Neuron (in vitro differentiated cells): ENCODE measurements around the gene TNS1.
A peak's percentile ranks its signal among the peaks of the same experiment; 100 is the strongest.

Experiments used
- H2AFZ ChIP-seq: one replicate; pipeline ENCODE4 v1.6.1; 2013; ENCODE audit warnings: low read depth, mild to moderate bottlenecking, inconsistent platforms, low read length, moderate library complexity
- H3K27me3 ChIP-seq: one replicate; pipeline ENCODE4 v1.6.1; 2013; ENCODE audit warnings: low read length; ENCODE audit not compliant: insufficient read depth
- H3K36me3 ChIP-seq: one replicate; pipeline ENCODE4 v1.6.1; 2013; ENCODE audit warnings: low read length; ENCODE audit not compliant: insufficient read depth
- H3K4me1 ChIP-seq: one replicate; pipeline ENCODE4 v1.6.1; 2013; ENCODE audit warnings: low read length; ENCODE audit not compliant: insufficient read depth
- H3K4me3 ChIP-seq: 2 replicates; pipeline ENCODE4 v1.5.1; 2013; ENCODE audit warnings: mild to moderate bottlenecking, low read length, moderate library complexity
- H3K9me3 ChIP-seq: one replicate; pipeline ENCODE4 v1.6.1; 2013; ENCODE audit warnings: low read length

TNS1 gene

GRCh38 chr2:217983276-217984233 lies 19.2 kb downstream of the TNS1 start:
- no peaks in the 10 kb centered on the region for H3K36me3 ChIP-seq
- no peak overlapping the region for H3K4me3 ChIP-seq
- no peak overlapping the region for H2AFZ ChIP-seq
- H3K4me1 ChIP-seq: no peaks in the 10 kb centered on the region
- H3K27me3 ChIP-seq: peaks cover 9% of the 10 kb centered on the region
- H3K9me3 ChIP-seq: no peaks in the 10 kb centered on the region

DNA sequence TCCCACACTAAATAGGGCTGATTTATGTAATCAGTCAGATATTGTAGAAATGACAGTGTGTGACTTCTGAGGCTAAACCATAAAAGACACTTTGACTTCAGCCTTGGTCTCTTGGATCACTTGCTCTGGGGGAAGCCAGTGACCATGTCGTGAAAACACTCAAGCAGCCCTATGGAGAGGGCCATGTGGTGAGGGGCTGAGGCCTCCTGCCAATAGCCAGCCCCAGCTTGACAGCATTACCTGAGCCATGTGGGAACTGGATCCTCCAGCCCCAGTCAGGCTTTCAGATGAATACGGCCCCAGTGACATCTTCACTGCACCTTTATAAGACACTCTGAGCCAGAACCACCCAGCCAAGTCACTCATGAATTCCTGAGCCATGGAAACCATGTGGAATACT lies 20.8 kb downstream of the TNS1 start:
- Histone ChIP-seq H3K9me3 (no peaks in the 10 kb centered on the region), H3K4me1 (no peaks in the 10 kb centered on the region), H3K4me3 (no peak overlapping the region), H2AFZ (no peak overlapping the region), H3K27me3 (peaks cover 21% of the 10 kb centered on the region), H3K36me3 (no peaks in the 10 kb centered on the region)

DNA sequence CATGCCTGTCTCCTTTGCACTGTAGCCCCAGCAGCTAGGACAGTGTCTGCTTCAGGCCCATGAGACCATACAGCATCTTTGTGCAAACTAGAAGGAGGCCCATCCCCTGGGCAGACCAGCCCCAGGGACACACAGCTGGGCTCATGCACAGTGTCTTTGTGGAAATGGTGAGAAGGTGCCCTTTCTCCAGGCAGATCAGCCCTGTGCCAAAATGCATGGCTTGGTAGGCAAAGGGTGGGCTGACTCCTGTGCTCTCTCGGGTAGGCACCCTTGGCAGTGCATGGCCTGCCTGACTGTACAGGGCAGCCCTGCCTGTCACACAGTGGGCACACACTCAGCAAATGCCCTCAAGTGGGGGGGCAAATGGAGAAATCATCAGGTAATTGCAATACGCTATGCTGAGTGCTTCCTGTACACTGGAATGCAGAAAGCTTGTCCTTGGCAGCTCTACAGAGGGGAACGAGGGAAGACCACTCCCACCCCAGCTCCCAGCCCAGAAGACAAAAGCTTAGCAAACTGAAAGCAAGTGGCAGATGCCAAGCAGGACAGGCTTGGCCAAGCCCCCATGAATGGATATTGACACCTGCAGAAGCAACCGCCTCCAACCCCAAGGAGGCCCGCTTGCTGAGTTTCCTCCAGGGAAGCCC lies 21.6 kb downstream of the TNS1 start:
- H2AFZ ChIP-seq: no peak overlapping the region
- no peaks in the 10 kb centered on the region for H3K4me1 ChIP-seq
- no peaks in the 10 kb centered on the region for H3K36me3 ChIP-seq
- H3K4me3 ChIP-seq: no peak overlapping the region
- peaks cover 21% of the 10 kb centered on the region for H3K27me3 ChIP-seq
- H3K9me3 ChIP-seq: no peaks in the 10 kb centered on the region

GRCh38 chr2:217980591-217980990 lies 22.2 kb downstream of the TNS1 start:
- no peaks in the 10 kb centered on the region for H3K4me1 ChIP-seq
- H3K9me3 ChIP-seq: no peaks in the 10 kb centered on the region
- H2AFZ ChIP-seq: no peak overlapping the region
- H3K27me3 ChIP-seq: peaks cover 21% of the 10 kb centered on the region
- H3K4me3 ChIP-seq: no peak overlapping the region
- no peaks in the 10 kb centered on the region for H3K36me3 ChIP-seq

DNA sequence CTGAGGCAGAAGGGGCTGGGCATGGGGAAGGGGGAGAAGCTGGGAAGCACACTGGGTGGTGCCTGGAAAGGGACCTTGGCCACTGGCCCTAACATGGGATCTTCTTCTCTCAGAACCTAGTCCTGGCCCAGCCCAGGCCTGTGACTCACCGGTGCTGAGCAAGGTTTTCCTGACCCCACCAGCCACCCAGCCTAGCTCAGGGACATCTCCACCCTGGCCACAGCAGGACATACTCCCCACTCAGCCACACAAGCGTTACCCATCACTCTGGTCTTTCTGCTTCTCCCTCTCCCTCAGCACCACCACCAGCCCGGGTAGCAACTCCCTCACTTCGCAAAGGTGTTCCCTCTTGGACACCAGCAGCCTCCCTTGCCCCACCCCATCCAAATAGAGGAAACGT lies 22.8 kb downstream of the TNS1 start:
- H2AFZ ChIP-seq: no peak overlapping the region
- H3K36me3 ChIP-seq: no peaks in the 10 kb centered on the region
- H3K4me3 ChIP-seq: no peak overlapping the region
- H3K27me3 ChIP-seq: peaks cover 21% of the 10 kb centered on the region
- no peaks in the 10 kb centered on the region for H3K4me1 ChIP-seq
- H3K9me3 ChIP-seq: no peaks in the 10 kb centered on the region

DNA sequence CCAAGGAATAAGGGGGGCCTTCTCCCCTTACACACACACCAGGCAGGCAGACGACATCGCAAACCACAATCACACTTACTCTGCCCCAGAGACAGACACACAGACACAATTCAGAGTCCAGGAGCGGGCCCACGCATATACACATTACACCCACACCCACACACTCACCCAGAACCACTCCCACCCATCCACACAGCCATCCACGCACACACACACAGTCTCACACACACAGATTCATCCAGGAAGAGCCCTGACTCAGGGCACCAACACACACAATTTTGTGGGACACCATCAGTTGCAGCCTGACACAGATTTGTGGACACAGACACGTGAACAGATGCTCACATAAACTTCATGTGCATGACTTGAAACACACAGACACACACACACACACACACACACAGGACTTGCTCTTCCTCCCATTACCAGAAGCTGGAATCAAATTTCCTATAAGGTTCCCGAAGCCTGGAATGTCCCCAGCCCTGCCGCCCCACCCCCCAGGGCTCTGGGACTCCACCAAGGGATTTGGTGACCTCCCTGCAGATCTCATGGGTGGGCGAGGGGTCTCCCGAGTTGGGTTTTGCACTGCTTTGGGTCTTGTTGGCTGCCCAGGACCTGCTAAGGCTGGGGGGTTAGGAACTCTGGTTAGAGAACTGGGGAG lies 23.5 kb downstream of the TNS1 start:
- Histone ChIP-seq H3K4me1 (no peaks in the 10 kb centered on the region), H3K9me3 (no peaks in the 10 kb centered on the region), H3K27me3 (peaks cover 21% of the 10 kb centered on the region), H2AFZ (no peak overlapping the region), H3K36me3 (no peaks in the 10 kb centered on the region), H3K4me3 (no peak overlapping the region)

- Histone ChIP-seq H3K36me3 (no peaks in the 10 kb centered on the region), H3K27me3 (peaks cover 21% of the 10 kb centered on the region), H3K4me1 (no peaks in the 10 kb centered on the region), H3K9me3 (no peaks in the 10 kb centered on the region), H3K4me3 (peak overlapping the region; percentile 30), H2AFZ (no peak overlapping the region)
Measured at GRCh38 chr2:217978536-217979150, 24.2 kb downstream of the TNS1 start.

GRCh38 chr2:217977840-217978535 lies 24.8 kb downstream of the TNS1 start:
- Histone ChIP-seq H3K4me3 (no peak overlapping the region), H2AFZ (no peak overlapping the region), H3K9me3 (no peaks in the 10 kb centered on the region), H3K36me3 (no peaks in the 10 kb centered on the region), H3K27me3 (peaks cover 21% of the 10 kb centered on the region), H3K4me1 (no peaks in the 10 kb centered on the region)

- Histone ChIP-seq H3K27me3 (peaks cover 21% of the 10 kb centered on the region), H3K4me3 (no peak overlapping the region), H3K36me3 (no peaks in the 10 kb centered on the region), H2AFZ (no peak overlapping the region), H3K9me3 (no peaks in the 10 kb centered on the region), H3K4me1 (no peaks in the 10 kb centered on the region)
Measured at GRCh38 chr2:217976301-217976700, 26.5 kb downstream of the TNS1 start.

DNA sequence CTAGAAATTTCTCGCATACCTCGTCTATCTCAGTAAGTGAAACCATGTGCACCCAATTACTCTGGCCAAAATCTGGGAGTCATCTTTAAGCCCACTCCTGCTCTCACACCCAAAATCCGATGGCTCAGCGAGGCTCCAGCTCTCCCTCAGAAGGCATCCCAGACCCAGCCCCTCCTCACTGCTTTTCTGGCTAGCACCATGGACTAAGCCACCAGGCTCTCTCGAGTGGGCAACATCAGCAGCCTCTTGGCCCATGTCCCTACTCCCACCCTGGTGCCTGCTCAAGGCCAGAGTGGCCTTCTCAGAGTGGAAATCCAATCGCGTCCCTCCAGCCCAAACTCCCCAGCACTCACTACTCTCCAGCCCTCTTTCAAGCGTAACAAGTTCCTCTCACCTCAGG lies 27.2 kb downstream of the TNS1 start:
- no peak overlapping the region for H2AFZ ChIP-seq
- no peaks in the 10 kb centered on the region for H3K4me1 ChIP-seq
- no peaks in the 10 kb centered on the region for H3K9me3 ChIP-seq
- no peaks in the 10 kb centered on the region for H3K36me3 ChIP-seq
- no peak overlapping the region for H3K4me3 ChIP-seq
- H3K27me3 ChIP-seq: peaks cover 21% of the 10 kb centered on the region

DNA sequence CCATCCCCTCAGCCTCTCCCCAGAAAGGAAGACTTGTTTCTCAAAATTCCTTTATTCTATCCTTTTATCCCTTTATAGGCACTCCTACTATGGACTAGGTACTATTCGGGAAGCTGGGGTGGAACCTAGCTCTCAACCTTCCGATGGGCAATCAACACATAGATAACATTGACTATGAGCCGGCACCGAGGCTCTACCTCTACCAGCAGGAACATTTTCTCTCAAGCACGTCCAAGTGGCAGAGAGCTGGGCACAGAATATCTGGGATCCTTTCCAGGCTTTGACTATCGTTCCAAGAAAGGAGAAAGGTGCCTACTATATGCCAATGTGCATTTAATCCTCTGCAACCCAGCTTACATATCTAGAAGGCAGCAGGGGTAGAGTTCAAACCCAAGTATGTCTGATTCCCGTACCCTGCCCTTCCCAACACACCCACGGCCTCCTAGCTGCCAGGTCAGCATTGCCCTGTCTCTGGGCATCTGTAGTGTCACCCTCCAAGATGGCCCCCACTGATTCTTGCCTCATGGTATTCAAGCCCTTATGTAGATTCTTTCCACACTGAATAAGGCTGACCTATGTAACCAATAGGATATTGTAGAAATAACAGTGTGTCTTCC lies 28.3 kb downstream of the TNS1 start:
- no peaks in the 10 kb centered on the region for H3K9me3 ChIP-seq
- H3K4me1 ChIP-seq: no peaks in the 10 kb centered on the region
- H3K4me3 ChIP-seq: no peak overlapping the region
- no peak overlapping the region for H2AFZ ChIP-seq
- H3K27me3 ChIP-seq: peaks cover 18% of the 10 kb centered on the region
- no peaks in the 10 kb centered on the region for H3K36me3 ChIP-seq
